ENCODE data around the gene DYSF. TPM values are rescaled to one million over a fixed set of nuclear protein-coding genes. Genes with fewer than 3 reads are reported as not detected.

The DYSF gene
- total and polyA plus RNA-seq, 2 donors from 2014 or later = 11.3 to 19.8 TPM

- no peaks in the 10 kb centered on the region for H3K27me3 ChIP-seq (ENCODE audit: control insufficient read depth, insufficient read depth, low read length)
- no peaks in the 10 kb centered on the region for H3K36me3 ChIP-seq (ENCODE audit: control insufficient read depth in 2 of 3, insufficient read depth in 3 of 3, low read length in 3 of 3)
- H3K27ac ChIP-seq (ENCODE audit: low read depth in 2 of 2, low read length in 2 of 2) = no peak overlapping the region
- TF ChIP-seq CTCF (IDR thresholded peaks at IDR 0.05; ENCODE audit: borderline replicate concordance, extremely low read depth, insufficient read depth) = no peak
- no peak overlapping the region for H3K9ac ChIP-seq (ENCODE audit: low read length in 3 of 3)
- H3K4me1 ChIP-seq (ENCODE audit: control insufficient read depth in 2 of 3, insufficient read depth in 2 of 3, low read depth in 1 of 3, low read length in 3 of 3) = no peaks in the 10 kb centered on the region
- FAIRE-seq (no peak), DNase-seq (peak in 1 of 5 donors; percentile 19)
- H3K9me3 ChIP-seq (ENCODE audit: control insufficient read depth in 2 of 3, insufficient read depth in 1 of 3, low read length in 3 of 3) = no peaks in the 10 kb centered on the region
- no peak overlapping the region for H3K4me3 ChIP-seq (ENCODE audit: low read length in 3 of 3)
- intact Hi-C loops (cut with DNase I) = no loop called here
Measured at GRCh38 chr2:71526141-71526540, 72.8 kb downstream of the DYSF start.

- no peak overlapping the region for H3K9ac ChIP-seq (ENCODE audit: low read length in 3 of 3)
- H3K27ac ChIP-seq (ENCODE audit: low read depth in 2 of 2, low read length in 2 of 2) = no peak overlapping the region
- no peak overlapping the region for H3K4me3 ChIP-seq (ENCODE audit: low read length in 3 of 3)
- H3K4me1 ChIP-seq (ENCODE audit: control insufficient read depth in 2 of 3, insufficient read depth in 2 of 3, low read depth in 1 of 3, low read length in 3 of 3) = no peaks in the 10 kb centered on the region
- intact Hi-C loops (cut with DNase I) = no loop called here
- H3K9me3 ChIP-seq (ENCODE audit: control insufficient read depth in 2 of 3, insufficient read depth in 1 of 3, low read length in 3 of 3) = no peaks in the 10 kb centered on the region
- FAIRE-seq (no peak), DNase-seq (peak in 1 of 5 donors; percentile 7)
- TF ChIP-seq CTCF (IDR thresholded peaks at IDR 0.05; ENCODE audit: borderline replicate concordance, extremely low read depth, insufficient read depth) = no peak
- H3K36me3 ChIP-seq (ENCODE audit: control insufficient read depth in 2 of 3, insufficient read depth in 3 of 3, low read length in 3 of 3) = no peaks in the 10 kb centered on the region
- no peaks in the 10 kb centered on the region for H3K27me3 ChIP-seq (ENCODE audit: control insufficient read depth, insufficient read depth, low read length)
Measured at GRCh38 chr2:71526975-71527374, 73.6 kb downstream of the DYSF start.

- no peaks in the 10 kb centered on the region for H3K36me3 ChIP-seq (ENCODE audit: control insufficient read depth in 2 of 3, insufficient read depth in 3 of 3, low read length in 3 of 3)
- FAIRE-seq (no peak), DNase-seq (peak in 1 of 5 donors; percentile 5)
- no peaks in the 10 kb centered on the region for H3K4me1 ChIP-seq (ENCODE audit: control insufficient read depth in 2 of 3, insufficient read depth in 2 of 3, low read depth in 1 of 3, low read length in 3 of 3)
- no peak overlapping the region for H3K9ac ChIP-seq (ENCODE audit: low read length in 3 of 3)
- TF ChIP-seq CTCF (IDR thresholded peaks at IDR 0.05; ENCODE audit: borderline replicate concordance, extremely low read depth, insufficient read depth) = no peak
- no peaks in the 10 kb centered on the region for H3K27me3 ChIP-seq (ENCODE audit: control insufficient read depth, insufficient read depth, low read length)
- H3K27ac ChIP-seq (ENCODE audit: low read depth in 2 of 2, low read length in 2 of 2) = no peak overlapping the region
- no peak overlapping the region for H3K4me3 ChIP-seq (ENCODE audit: low read length in 3 of 3)
- no peaks in the 10 kb centered on the region for H3K9me3 ChIP-seq (ENCODE audit: control insufficient read depth in 2 of 3, insufficient read depth in 1 of 3, low read length in 3 of 3)
- intact Hi-C loops (cut with DNase I) = no loop called here
Measured at GRCh38 chr2:71528131-71528591, 74.8 kb downstream of the DYSF start.

- intact Hi-C loops (cut with DNase I) = no loop called here
- Histone ChIP-seq H3K4me3 (ENCODE audit: low read length in 3 of 3) (no peak overlapping the region), H3K4me1 (ENCODE audit: control insufficient read depth in 2 of 3, insufficient read depth in 2 of 3, low read depth in 1 of 3, low read length in 3 of 3) (no peaks in the 10 kb centered on the region), H3K27ac (ENCODE audit: low read depth in 2 of 2, low read length in 2 of 2) (no peak overlapping the region), H3K9me3 (ENCODE audit: control insufficient read depth in 2 of 3, insufficient read depth in 1 of 3, low read length in 3 of 3) (no peaks in the 10 kb centered on the region), H3K36me3 (ENCODE audit: control insufficient read depth in 2 of 3, insufficient read depth in 3 of 3, low read length in 3 of 3) (no peaks in the 10 kb centered on the region), H3K27me3 (ENCODE audit: control insufficient read depth, insufficient read depth, low read length) (no peaks in the 10 kb centered on the region), H3K9ac (ENCODE audit: low read length in 3 of 3) (no peak overlapping the region)
- TF ChIP-seq CTCF (IDR thresholded peaks at IDR 0.05; ENCODE audit: borderline replicate concordance, extremely low read depth, insufficient read depth) = no peak
- DNase-seq (peak in 1 of 5 donors; percentile 1), FAIRE-seq (no peak)
Measured at GRCh38 chr2:71528749-71529148, 75.4 kb downstream of the DYSF start.

All from kidney (tissue), 14 donors.